ENCODE measurements around the gene LAMP1. TPM values are rescaled to one million over a fixed set of nuclear protein-coding genes. Genes with fewer than 3 reads are reported as not detected.

LAMP1 gene
- total RNA-seq, 4 donors from 2014 or later = 106 to 178 (median 125) TPM

GRCh38 chr13:113323869-113324268, 26.8 kb downstream of the LAMP1 start:
- no peak for TF ChIP-seq CTCF (IDR thresholded peaks at IDR 0.05; ENCODE audit: low read depth)

DNA sequence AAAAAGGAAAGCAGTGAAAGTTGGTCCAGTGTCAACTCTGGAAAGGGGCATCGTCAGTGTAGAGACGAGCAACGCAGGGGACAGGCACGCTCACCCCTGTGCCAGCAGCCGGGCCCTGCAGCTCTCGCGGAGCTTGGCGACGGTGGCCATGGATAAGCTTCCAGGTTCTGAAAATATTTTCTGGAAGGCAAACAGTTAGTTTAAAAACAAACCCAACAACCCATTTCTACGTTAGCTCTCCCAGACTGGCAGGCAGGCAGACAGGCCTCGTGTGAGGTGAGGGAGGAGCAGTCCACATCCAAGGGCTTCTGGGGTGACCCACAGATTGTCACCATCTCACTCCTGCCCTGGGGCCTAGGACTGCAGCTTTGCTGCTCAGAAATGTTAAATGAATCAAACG, 27.4 kb downstream of the LAMP1 start:
- TF ChIP-seq CTCF (IDR thresholded peaks at IDR 0.05; ENCODE audit: low read depth) = no peak

- TF ChIP-seq CTCF (IDR thresholded peaks at IDR 0.05; ENCODE audit: low read depth) = no peak
Measured at GRCh38 chr13:113325779-113326178, 28.7 kb downstream of the LAMP1 start.

GRCh38 chr13:113327391-113327765, 30.3 kb downstream of the LAMP1 start:
- no peak for TF ChIP-seq CTCF (IDR thresholded peaks at IDR 0.05; ENCODE audit: low read depth)

DNA sequence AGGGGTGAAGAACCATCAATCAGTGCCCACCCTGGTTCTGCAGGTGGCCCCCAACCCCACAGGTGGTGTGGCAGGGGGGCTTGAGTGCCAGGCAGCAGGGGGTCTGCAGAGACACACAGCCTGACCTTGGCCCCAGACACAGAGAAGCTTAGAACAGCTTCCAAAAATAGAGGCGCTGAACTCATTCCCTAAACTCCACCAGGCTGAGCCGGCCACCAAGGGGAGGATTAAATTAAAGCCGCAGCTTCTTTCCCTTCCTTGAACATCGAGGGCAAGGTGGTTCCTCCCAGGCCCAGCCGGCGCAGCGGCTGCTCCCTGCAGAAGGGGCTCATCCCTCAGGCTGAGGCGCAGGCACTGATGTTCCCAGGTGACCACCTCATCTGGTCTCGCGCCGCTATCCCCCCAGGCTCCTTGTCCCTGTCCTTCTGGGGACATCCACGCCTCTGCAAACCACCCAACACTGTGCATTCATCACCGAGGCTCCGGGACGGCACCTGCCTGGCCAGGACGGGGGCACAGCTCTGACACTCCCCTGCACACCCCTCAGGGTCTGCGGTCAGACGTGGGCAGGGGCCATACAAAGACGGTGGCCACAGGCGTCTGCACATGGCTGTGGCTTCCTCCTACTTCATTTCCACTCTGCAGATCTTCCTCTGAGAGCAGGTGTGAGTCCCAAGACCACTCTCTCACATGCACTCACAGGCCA, 30.9 kb downstream of the LAMP1 start:
- TF ChIP-seq CTCF (IDR thresholded peaks at IDR 0.05; ENCODE audit: low read depth) = no peak

DNA sequence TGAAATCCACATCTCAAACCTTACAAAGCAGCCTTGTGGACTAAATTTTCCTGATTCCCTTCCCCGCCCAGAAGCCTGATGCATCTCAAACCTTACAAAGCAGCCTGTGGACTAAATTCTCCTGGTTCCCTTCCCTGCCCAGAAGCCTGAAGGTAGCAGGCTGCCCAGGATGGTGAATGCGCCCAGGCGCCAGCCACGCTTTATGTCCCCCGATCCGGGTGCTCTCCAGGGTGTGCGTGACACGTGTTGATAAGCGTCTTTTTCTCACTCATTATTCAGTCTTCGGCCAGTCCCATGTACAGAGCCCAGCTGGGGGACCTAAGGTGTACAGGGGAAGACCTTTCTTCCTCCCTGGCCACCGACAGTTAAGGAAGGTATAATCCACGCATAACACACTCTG, 31.8 kb downstream of the LAMP1 start:
- TF ChIP-seq CTCF (IDR thresholded peaks at IDR 0.05; ENCODE audit: low read depth) = no peak

DNA sequence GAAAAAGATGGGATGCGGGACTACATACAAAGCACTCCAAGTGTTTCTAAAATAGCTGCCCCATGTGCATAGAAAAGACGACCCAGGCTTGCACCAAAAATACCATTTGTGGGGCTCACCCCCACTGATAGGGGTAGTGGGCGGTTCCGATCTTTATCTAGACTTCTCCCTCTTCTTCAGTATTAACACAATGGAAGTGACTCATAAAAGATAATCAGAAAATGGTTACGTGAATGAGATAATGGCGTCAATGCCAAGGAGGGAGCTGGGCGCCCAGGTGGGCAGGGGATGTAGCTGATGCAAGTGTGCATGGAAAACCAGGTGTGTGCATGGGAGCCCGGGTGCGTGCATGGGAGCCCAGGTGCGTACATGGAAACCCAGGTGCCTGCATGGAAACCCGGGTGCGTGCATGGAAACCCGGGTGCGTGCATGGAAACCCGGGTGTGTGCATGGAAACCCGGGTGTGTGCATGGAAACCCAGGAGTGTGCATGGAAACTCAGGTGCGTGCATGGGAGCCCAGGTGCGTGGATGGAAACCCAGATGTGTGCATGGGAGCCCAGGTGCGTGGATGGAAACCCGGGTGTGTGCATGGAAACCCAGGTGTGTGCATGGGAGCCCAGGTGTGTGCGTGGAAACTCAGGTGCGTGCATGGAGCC, 32.7 kb downstream of the LAMP1 start:
- no peak for TF ChIP-seq CTCF (IDR thresholded peaks at IDR 0.05; ENCODE audit: low read depth)

All from subcutaneous adipose tissue (tissue), 4 donors.